Measurements from ENCODE around the gene FOXD4L1. TPM values are rescaled to one million over a fixed set of nuclear protein-coding genes. Genes with fewer than 3 reads are reported as not detected.
A peak's percentile ranks its signal among the peaks of the same experiment; 100 is the strongest.
"Not testable (repeated sequence)": the region's sequence is repeated elsewhere in the genome, so short reads cannot be mapped to it uniquely, and the experiment has no call there.

The FOXD4L1 gene
- total RNA-seq, 1 experiment from 2014 or later = not detected

GRCh38 chr2:113536573-113536972 is 38.1 kb downstream of the FOXD4L1 start:
- H3K23me2 ChIP-seq (ENCODE audit: insufficient read length, low read depth, low read length, poor library complexity, severe bottlenecking); H3K27ac Mint-ChIP-seq; H4K91ac ChIP-seq (ENCODE audit: insufficient read length, low read depth, low read length); H2BK12ac ChIP-seq (ENCODE audit: insufficient read length, low read depth, low read length); H3K4me3 Mint-ChIP-seq; H3K9me3 ChIP-seq (ENCODE audit: control insufficient read depth, low read depth, low read length); H4K5ac ChIP-seq (ENCODE audit: insufficient read length, low read depth, low read length); DNase-seq; H2BK15ac ChIP-seq (ENCODE audit: low read depth, low read length); H3K79me1 ChIP-seq (ENCODE audit: insufficient read depth, low read depth, low read length, poor library complexity, severe bottlenecking); H3K14ac ChIP-seq (ENCODE audit: insufficient read depth, low read length); H3K27ac ChIP-seq (ENCODE audit: insufficient read length, low read depth, low read length); H3K36me3 Mint-ChIP-seq (ENCODE audit: insufficient read depth in 1 of 3, low read depth in 3 of 3); H3K4me1 Mint-ChIP-seq; H3K4me1 ChIP-seq (ENCODE audit: insufficient read depth, low read length); H2AFZ ChIP-seq (ENCODE audit: low read length); H3K9ac ChIP-seq (ENCODE audit: extremely low read depth, insufficient read length, low read length); H3K4ac ChIP-seq (ENCODE audit: low read depth, low read length); H3K23ac ChIP-seq (ENCODE audit: insufficient read length, low read depth, low read length); H4K20me1 ChIP-seq (ENCODE audit: control insufficient read depth, insufficient read depth, insufficient read length); H2BK5ac ChIP-seq (ENCODE audit: insufficient read length, low read length); H2BK20ac ChIP-seq (ENCODE audit: low read depth, low read length, poor library complexity, severe bottlenecking); H3K4me2 ChIP-seq (ENCODE audit: insufficient read depth, insufficient read length, low read length); H4K8ac ChIP-seq (replicated peaks; ENCODE audit: insufficient read length, low read depth, low read length); H2BK120ac ChIP-seq (ENCODE audit: low read depth, low read length, poor library complexity, severe bottlenecking); H2AK5ac ChIP-seq (ENCODE audit: insufficient read length, low read length); H3K9me3 Mint-ChIP-seq; H3T11ph ChIP-seq (ENCODE audit: low read length); H3K56ac ChIP-seq (ENCODE audit: insufficient read length, low read depth, low read length); H3K79me2 ChIP-seq (ENCODE audit: insufficient read depth, low read length); H3K18ac ChIP-seq (ENCODE audit: insufficient read length, low read depth, low read length); H3K27me3 ChIP-seq (ENCODE audit: insufficient read depth, low read length): not testable (repeated sequence)
- no CpG with 5 or more reads among the region's 6 CpGs for WGBS (ENCODE audit: extremely low coverage, insufficient read length, low lambda C conversion rate)
- H3K27me3 Mint-ChIP-seq (ENCODE audit: low read depth) = peaks cover 34% of the 10 kb centered on the region

GRCh38 chr2:113540834-113541203 is 42.4 kb downstream of the FOXD4L1 start:
- H4K20me1 ChIP-seq (ENCODE audit: control insufficient read depth, insufficient read depth, insufficient read length); H2AFZ ChIP-seq (ENCODE audit: low read length); H3K23ac ChIP-seq (ENCODE audit: insufficient read length, low read depth, low read length); H3K9ac ChIP-seq (ENCODE audit: extremely low read depth, insufficient read length, low read length); H3K56ac ChIP-seq (ENCODE audit: insufficient read length, low read depth, low read length); H3K27me3 ChIP-seq (ENCODE audit: insufficient read depth, low read length); H4K5ac ChIP-seq (ENCODE audit: insufficient read length, low read depth, low read length); H2AK5ac ChIP-seq (ENCODE audit: insufficient read length, low read length); H3K23me2 ChIP-seq (ENCODE audit: insufficient read length, low read depth, low read length, poor library complexity, severe bottlenecking); H3K36me3 Mint-ChIP-seq (ENCODE audit: insufficient read depth in 1 of 3, low read depth in 3 of 3); H2BK15ac ChIP-seq (ENCODE audit: low read depth, low read length); H2BK12ac ChIP-seq (ENCODE audit: insufficient read length, low read depth, low read length); H3K79me1 ChIP-seq (ENCODE audit: insufficient read depth, low read depth, low read length, poor library complexity, severe bottlenecking); H3K27ac ChIP-seq (ENCODE audit: insufficient read length, low read depth, low read length); H3K14ac ChIP-seq (ENCODE audit: insufficient read depth, low read length); H3K9me3 Mint-ChIP-seq; H3K79me2 ChIP-seq (ENCODE audit: insufficient read depth, low read length); H2BK5ac ChIP-seq (ENCODE audit: insufficient read length, low read length); H4K8ac ChIP-seq (replicated peaks; ENCODE audit: insufficient read length, low read depth, low read length); H3K27ac Mint-ChIP-seq; H2BK120ac ChIP-seq (ENCODE audit: low read depth, low read length, poor library complexity, severe bottlenecking); H3K4me1 ChIP-seq (ENCODE audit: insufficient read depth, low read length); H3K4ac ChIP-seq (ENCODE audit: low read depth, low read length); H2BK20ac ChIP-seq (ENCODE audit: low read depth, low read length, poor library complexity, severe bottlenecking); H3T11ph ChIP-seq (ENCODE audit: low read length); H3K4me1 Mint-ChIP-seq; H3K9me3 ChIP-seq (ENCODE audit: control insufficient read depth, low read depth, low read length); H3K18ac ChIP-seq (ENCODE audit: insufficient read length, low read depth, low read length); DNase-seq; H4K91ac ChIP-seq (ENCODE audit: insufficient read length, low read depth, low read length): not testable (repeated sequence)
- Mint-ChIP-seq H3K27me3 (ENCODE audit: low read depth) (peaks cover 49% of the 10 kb centered on the region), H3K4me3 (peak overlapping the region; percentile 62 to 80)
- H3K4me2 ChIP-seq (ENCODE audit: insufficient read depth, insufficient read length, low read length) = peak overlapping the region; percentile 48
- WGBS (ENCODE audit: extremely low coverage, insufficient read length, low lambda C conversion rate) = no CpG with 5 or more reads among the region's 5 CpGs

All from H9 (cell line).